GM19193 (cell line): ENCODE data around the gene COL4A2.

Experiments used
- POLR2A ChIP-seq: IDR thresholded peaks from 4 replicates; pipeline ENCODE4 v1.6.1; 2011; ENCODE audit not compliant: insufficient read depth, insufficient read length; ENCODE audit errors: extremely low read depth

Gene COL4A2

GRCh38 chr13:110332750-110333149 is 25.7 kb downstream of the COL4A2 start:
- TF ChIP-seq POLR2A: no peak

- no peak for TF ChIP-seq POLR2A
These were observed 26.8 kb downstream of the COL4A2 start for GRCh38 chr13:110333837-110334236.

GRCh38 chr13:110334256-110334655 is 27.2 kb downstream of the COL4A2 start:
- no peak for TF ChIP-seq POLR2A

GRCh38 chr13:110334841-110335490 is 27.9 kb downstream of the COL4A2 start:
- no peak for TF ChIP-seq POLR2A

- no peak for TF ChIP-seq POLR2A
These were observed 29.0 kb downstream of the COL4A2 start for GRCh38 chr13:110336108-110336507.

GRCh38 chr13:110336681-110337080 is 29.6 kb downstream of the COL4A2 start:
- TF ChIP-seq POLR2A: no peak

GRCh38 chr13:110337247-110337646 is 30.2 kb downstream of the COL4A2 start:
- no peak for TF ChIP-seq POLR2A

GRCh38 chr13:110338441-110339101 is 31.5 kb downstream of the COL4A2 start:
- no peak for TF ChIP-seq POLR2A

- no peak for TF ChIP-seq POLR2A
These were observed 32.2 kb downstream of the COL4A2 start for GRCh38 chr13:110339263-110339662.

- no peak for TF ChIP-seq POLR2A
These were observed 33.0 kb downstream of the COL4A2 start for GRCh38 chr13:110339975-110340550.

GRCh38 chr13:110340812-110341444 is 33.8 kb downstream of the COL4A2 start:
- no peak for TF ChIP-seq POLR2A

- no peak for TF ChIP-seq POLR2A
These were observed 34.6 kb downstream of the COL4A2 start for GRCh38 chr13:110341445-110342244.

- no peak for TF ChIP-seq POLR2A
These were observed 35.4 kb downstream of the COL4A2 start for GRCh38 chr13:110342474-110342873.

- no peak for TF ChIP-seq POLR2A
These were observed 36.3 kb downstream of the COL4A2 start for GRCh38 chr13:110343241-110343865.
